NCI-H345 treated with DMSO at 0.1 percent for 48 hours (cell line): ENCODE measurements around the gene TAF4.

Experiments
- DNase-seq: peaks from one replicate; lab custom pipeline; 2025; ENCODE audit not compliant: unreplicated experiment; lab: John Stamatoyannopoulos, UW

The TAF4 gene

DNA sequence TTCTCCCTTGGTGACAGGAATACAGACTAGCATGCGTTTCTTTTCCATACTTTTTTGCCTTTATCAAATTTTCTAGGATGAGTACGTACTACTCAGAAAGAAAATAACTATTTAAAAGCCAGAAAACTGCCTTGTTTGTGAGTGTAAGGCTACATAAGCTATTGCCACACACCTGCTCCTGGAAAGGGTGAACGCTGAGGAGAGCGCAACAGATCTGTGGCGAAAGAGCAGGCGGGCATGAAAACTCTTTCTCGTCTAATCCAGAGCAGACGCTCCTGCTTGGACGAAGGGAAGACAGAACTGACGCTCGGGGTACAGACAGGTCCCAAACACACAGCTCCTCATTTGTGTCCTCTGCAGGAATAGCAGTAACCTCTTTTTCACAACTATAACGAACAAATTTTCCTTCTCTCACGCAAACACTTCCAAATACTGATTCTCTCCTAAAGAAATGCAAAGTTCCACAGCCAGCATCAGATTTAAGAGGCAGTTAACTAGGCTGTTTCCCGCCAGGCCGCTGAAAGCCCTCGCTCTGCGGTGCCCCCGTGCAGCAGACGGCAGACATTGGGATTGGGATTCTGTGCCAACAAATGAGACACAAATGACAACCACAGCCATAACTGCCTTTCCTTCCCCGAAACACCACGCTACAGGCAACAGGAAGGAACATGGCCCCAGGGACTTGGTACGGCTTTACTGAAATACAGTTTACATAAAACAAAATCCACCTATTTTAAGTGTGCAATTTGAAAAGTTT, 20.0 kb downstream of the TAF4 start:
- DNase-seq: no peak

DNA sequence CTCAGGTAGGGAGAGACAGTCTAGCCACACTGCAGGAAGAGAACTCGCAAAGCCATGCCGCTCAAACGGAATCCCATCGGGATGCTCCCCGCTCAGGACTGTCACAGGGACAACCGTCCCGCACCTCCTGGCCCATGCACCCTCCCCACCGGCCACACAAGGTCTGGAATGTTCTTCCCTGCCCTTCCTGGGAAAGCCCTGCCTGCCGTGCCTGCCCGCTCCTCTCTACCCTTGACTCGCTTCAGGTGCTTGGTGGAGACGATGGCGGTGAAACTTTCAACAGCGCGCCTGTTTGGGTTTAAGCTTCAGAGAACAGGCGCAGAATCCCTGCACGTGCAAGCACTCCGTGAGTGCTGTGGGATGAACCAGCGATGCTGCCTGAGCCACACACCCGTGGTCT, 20.6 kb downstream of the TAF4 start:
- DNase-seq: no peak

DNA sequence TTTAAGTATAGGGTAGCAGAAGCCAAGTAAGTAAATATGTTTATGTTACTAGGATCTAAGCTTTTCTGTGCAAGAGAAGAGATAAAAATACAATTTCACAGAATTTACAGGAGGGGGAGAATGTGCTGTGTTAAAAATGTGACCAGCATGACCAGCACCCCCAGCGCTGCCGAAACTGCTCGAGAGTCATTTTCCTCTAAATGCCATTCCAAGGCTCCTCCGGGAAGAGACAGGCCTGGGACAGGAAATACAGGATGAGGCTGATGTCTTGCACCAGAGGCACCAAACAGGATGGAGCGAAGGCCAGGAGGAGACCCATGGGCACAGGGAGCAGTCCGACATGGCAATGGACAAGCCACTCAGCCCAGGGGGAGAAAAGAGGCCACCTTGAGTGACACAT, 21.1 kb downstream of the TAF4 start:
- DNase-seq: no peak

DNA sequence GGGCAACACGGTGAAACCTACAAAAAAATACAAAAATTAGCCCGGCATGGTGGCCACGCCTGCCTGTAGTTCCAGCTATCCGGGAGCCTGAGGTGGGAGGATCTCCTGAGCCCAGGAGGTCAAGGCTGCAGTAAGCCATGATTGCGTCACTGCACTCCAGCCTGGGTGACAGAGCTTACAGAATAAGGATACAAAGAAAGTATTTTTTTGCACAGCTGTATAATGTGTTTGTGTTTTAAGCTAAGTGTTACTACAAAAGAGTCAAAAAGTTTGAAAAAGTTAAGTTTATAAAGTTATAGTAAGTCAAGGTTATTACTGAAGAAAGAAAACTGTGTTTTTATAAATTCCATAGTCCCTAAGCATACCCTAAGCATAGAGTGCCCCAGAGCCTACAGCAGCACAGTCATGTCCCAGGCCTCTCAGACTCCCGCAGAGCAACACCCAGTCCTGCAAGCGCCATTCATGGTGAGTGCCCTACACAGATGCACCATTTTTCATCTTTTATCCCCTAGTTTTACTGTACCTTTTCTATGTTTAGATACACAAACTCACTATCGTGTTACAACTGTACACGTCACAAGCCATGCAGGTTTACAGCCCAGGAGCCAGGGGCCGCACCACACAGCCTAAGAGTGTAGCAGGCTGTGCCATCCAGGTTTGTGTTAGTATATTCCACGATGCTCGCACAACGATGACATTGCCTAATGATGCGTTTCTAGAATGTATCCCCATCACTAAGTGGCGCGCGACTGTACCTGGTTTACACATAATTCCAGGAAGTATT, 22.4 kb downstream of the TAF4 start:
- no peak for DNase-seq

DNA sequence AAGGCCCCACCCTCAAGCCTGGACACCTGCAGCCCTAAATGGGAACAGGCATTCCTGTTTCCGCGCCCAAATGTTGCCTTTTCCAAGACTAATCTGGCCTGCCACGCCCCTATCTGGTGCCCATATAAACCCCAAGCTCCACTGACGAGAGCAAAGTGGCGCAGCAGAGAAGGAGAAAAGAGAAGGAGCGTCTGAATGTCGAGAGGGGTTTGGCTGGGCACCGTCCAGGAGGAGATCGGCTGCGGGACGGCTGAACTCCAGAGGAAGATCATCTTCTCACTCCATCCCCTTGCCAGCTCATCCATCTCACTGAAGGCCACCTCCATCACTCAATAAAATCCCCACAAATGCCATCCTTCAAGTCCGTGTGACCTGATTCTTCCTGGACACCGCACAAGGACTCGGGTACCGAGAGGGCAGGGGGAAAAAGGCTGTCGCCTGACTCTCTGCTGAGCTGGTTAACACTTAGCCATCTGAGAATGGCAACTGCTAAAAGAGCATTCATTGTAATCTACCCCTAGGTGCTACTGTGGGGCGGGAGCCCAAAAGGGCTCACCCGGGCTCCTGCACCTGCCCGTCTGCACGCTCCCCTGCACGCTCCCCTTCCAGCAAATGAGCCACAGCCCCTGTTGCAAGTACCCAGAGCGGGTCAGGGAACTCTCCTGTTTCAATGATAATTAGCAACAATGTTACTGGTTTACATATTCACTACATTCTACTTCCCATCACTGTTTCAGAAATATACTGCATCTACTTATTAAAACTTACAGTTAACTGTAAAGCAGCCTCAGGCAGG, 23.5 kb downstream of the TAF4 start:
- DNase-seq: no peak

DNA sequence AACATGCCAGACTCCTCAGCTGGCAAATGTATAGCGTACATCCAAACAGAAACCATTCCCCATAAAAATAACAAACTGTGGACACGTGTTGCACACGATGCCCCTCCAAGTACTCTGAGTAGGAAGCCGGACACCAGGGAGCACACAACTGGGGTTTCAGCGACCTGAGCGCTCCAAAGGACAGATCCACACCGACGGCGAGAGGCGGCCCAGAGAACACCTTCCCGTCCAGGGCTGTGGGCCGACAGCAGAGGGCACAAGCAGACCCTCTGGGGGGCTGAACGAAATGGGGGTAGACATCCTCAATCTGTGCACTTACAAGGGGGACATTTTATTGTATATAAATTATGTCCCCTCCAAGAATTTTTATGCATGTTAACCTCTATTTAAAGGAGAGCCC, 24.7 kb downstream of the TAF4 start:
- no peak for DNase-seq

DNA sequence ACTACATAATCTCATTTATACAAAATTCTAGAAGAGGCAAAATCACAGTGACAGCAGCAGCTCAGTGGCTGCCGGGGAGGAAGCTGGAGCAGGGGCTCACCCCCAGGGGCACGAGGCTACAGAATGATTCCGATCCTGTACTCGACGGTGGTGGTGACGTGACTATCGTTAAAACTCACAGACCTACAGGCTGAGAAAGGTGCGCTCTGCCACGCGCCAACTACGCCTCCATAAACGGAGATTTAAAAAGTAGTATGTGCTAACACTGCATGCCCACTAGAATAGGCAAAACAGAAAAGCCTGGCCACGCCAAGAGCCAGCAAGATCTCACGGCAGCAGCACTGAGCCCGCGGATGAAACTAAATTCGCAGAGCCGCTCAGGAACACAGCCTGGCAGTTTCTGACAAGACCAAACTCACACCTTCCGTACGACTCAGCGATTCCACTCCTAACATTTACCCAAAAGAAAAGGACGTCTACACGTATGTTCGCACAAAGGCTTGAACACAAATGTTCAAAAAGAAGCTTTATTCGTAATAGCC, 25.2 kb downstream of the TAF4 start:
- no peak for DNase-seq

DNA sequence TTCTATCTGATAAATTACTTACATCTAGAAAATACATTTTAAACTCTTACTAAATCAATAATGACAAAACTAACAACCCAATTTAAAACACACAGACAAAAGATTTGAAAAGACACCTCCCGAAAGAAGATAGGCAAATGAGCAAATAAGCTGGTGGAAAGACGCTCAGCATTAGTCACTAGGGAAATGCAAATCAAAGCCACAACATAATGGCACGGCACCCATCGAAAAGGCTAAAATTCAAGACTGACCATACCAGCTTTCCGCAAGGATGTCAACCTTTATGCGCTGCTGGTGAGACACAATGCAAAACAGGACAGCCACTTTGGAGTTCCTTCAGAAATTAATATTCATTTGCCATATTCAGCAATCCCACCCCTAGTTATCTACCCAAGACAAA, 25.9 kb downstream of the TAF4 start:
- DNase-seq: no peak

DNA sequence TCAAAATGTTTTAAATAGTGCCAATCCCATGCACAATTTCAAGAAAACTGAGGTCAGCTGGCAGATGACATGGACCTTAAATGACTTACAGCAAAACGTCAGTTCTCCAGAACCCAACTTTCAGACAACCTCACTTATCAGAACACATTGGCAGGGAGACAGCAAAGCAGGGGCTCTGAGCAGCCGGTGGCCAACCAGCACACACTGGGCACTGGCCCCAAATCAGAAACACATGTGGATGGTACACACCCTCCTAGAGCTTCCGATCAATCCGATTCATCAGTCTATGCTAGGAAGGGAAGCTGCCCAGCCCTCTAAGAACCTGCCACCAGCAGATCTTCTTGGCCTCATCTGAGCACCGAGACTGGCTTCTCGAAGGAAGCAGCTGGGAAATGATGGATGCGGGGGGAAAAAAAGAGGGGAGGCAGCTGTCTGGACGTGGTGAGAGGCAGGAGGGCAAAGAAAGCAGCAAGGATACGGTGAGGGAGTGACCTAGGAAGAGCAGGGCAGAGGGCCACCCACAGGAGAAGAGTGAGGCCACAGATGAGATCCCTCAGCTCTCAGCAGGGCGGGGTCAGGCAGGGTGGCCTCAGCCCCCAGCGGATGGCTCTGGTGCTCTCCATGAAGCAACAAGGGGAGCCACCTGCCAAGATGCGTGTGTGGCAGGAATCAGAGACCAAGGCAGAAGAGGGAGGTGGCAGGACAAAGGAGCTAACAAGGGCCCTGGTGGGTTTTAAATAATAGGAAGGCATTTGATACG, 32.9 kb downstream of the TAF4 start:
- no peak for DNase-seq

DNA sequence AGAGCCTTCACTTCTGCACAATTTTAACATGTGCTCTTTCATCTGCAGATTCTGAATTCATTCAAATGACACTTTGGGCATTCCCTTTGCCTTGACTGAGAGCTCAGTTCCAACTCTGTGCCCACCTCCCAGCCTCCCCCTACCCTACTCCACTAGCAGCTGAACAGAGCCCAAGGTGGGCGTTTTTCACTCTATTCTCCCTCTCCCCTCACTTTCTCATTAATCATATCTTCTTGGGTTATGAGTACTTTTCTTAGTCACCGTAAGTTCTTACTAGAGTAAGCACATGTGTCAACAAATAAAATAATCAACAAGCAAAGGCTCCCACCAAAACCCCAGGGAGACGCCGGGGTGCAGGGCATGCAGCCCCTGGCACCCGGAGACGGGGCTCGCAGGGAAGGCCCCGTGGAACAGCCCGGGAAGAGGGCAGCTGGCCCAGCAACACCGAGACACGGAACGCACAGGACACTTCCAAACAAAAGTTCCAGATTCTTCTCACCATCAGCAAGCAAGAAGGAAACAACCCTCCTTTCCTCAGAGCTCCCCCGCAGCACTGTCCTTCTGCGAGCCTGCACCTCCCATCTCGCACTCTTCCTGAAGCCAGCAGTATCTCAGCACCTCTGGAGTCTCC, 34.1 kb downstream of the TAF4 start:
- no peak for DNase-seq

DNA sequence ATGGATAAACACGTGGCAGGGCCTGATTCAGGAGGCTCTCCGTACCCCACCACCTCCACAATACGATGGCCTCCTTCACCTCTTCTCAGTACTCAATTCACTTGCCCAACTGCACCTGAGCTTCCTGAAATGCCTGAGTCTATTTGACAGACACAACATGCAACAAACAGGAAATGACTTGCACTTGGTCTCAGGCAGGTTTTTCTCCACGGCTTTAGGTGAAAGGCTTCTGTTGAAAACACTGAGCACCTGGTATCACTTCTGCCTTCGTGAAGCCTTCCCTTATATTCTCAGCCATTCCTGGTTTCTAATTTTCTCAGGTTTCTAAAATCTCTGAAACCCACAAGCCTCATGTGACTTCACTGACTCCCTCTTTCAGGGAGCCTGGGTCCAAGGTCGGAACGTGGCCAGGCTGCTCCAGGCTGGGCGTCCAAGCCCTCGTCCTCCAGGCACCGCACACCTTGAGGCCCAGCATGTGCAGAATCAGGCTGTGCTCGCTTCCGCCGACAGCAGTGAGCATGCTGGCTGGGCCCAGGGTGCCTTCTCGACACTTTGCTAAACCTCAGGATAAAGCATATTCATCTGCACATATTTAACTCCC, 34.7 kb downstream of the TAF4 start:
- no peak for DNase-seq

DNA sequence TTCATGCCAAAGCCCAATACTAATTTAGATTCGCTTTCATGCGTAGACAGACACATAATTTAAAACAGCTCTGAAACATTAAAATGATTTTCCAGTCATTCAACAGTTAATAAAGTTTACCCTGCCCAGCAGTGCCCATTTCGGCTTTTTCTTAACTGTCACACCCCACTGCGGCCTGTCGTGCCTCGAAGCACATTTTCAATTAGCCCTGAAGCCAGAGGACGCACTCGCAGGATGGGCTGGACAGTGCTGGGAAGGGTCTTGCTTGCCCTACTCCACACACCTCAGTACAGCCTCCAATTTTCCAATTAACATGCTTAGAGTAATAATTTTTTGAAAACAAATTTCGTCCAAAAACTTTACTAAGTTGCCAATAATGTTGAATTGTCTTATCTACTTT, 35.3 kb downstream of the TAF4 start:
- no peak for DNase-seq

DNA sequence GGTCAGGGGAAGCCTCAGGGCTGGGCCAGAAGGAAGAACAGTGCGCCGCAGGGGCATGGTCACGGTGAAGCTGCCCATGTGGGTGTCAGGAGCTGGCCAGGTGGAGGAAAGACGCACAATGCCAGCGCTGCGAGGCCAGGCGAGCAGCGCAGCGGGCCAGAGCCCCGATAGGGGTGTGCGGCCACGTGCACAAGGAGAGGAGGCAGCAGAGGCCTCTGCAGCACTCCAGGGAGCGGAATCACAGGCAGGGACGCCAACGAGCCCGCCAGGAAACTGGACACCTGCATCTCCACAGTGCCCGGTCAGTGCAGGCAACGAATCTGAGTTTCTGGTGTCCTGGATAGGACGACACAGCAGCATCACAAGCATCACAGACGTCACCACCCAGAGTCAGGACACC, 35.7 kb downstream of the TAF4 start:
- no peak for DNase-seq

DNA sequence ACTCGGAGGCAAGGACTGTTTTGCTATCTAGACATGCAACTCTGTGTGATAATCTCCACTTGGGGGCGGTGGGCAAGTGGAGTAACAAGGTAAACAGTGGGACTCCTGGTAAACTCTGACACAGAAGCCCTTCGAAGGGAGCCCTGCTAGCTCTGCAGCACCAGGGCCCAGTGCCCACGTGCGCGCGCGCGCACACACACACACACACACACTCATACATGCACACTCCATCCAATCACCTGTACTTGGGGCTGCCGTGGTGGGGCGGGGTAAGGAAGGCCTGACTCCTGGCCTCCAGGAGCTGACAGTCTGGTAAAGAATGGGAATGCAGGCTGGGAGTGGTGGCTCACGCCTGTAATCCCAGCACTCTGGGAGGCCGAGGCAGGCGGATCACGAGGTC, 36.4 kb downstream of the TAF4 start:
- no peak for DNase-seq

DNA sequence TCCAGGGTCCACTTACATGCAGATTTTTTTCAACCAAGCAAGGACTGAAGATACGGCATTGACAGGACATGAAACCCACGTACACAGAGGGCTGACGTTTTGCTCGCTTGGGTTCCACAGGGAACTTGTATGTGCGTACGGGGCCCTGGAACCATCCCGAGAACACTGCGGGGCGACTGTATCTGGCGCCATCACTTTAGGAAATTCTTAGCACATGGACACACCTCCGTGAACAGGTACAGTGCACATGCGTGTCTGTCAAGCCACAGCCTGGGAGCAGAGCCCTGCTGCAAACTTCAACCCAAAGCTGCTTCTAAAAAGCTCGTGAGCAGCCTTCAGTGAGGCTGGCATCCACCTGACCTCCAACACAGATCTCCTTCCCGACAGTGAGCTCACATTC, 37.3 kb downstream of the TAF4 start:
- DNase-seq: no peak

DNA sequence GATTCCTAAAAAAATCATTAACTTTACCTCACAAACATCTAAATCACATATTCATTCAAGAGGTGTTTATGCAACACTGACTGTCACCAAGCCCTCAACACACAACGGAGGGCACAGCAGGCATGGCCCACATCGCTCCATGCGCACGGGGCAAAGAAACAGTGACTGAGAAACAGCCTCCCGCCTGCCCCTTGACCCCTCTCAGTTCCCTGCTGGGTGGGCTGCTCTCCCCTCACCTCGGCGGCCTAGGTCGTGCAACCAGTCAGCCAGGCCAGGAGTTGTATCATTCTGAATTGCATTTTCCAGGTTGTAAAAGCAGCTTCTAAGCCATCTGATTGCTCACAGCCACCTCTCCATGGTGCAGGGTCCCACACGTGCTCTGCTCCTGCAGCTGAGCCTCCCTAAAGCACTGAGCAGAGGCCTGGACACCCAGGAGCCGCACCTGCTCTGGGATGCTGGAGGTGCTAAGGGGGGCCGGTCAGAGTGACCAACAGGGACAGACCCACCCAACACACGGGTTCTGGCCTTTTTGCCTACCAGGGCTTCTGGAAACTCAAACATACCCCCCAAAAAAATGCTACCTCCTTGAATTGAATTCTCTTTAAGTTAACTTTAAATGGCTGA, 37.9 kb downstream of the TAF4 start:
- DNase-seq: no peak

DNA sequence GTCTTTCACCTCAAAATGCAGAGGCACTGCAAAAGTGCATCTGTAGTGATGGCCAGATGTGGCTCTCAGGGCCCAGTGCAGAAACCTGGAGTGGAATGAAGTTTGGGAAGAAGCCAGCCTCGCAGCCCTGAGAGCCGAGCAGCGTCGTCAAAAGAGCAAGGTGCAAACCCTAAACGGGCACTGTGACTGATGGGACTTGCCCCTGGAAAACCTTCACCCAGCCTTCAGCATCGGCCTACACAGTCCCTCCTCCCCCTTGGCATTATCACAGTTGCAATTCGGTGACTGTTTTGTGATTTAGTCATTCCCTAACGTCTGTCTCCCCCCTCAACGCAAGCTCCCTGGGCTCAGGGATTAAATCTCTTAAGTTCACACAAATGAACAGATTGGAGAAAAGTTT, 38.6 kb downstream of the TAF4 start:
- no peak for DNase-seq

DNA sequence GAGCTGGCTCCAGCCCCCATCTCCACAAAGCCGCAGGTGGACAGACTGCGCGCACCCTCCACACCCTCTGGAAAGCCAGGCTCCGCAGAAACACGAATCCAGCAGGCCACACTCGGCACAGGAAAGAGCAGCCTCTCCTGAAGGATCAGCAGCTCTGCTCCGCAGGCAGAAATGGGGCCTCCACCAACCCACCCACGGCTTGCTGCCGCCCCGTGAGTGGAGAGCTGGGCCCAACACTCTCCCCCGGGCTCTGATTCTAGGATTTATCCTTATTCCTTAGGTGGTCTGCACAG, 39.2 kb downstream of the TAF4 start:
- DNase-seq: no peak

DNA sequence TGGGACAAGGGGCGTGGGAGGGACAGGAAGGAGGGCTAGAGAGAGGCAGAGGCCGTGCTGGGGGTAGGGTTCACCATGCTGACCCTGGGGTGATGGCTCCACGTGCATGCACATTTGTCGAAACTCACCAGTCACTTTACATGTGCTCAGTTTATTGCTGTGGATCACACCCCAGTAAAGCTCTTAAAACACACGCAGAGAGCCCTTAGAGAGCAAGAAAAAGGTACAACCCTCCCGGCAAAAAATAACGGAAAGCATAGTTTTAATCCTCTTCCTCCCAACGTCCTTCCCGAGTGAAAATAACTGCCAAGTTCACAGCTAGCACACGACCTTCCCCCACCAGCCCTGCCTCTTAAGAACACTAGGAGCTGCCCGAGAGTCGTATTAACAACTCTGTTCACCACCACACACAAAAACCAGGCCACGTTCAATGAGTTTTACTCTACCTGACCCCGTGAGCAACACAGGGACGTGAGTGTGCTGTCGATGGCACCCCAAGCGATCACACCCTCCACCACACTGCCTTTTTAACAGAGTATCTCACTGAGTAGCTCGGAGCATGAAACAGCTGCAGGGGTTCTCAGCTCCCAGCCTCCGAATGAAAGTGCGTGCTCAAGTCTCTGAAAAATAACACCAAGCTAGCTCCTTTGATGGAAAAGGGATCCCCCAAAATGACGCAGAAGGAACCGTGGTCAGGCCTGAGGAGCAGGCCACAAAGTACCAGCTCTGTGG, 39.7 kb downstream of the TAF4 start:
- no peak for DNase-seq
